Heart left ventricle (tissue), 16 donors: ENCODE results near the gene CRY2. TPM values are rescaled to one million over a fixed set of nuclear protein-coding genes. Genes with fewer than 3 reads are reported as not detected.

ENCODE experiments used
- ATAC-seq, 4 donors: fragments of 200-7000 bp; cut with Tn5 transposase; one replicate each; pipeline ENCODE4 v1.9.1; 2020 to 2022; ENCODE audit warnings: moderate library complexity in 4 of 4, mild to moderate bottlenecking in 3 of 4, moderate number of reproducible peaks in 1 of 4
- DNase-seq, 5 donors: peaks; one replicate each; pipeline ENCODE4 v3.0.0-alpha.2; 2020
- H3K27ac ChIP-seq, 12 donors: fragments of 200-600 bp; sonication (generic) in 4 of 12; one replicate each; pipeline versions ENCODE4 v1.5.0 to v1.8.0; 2016 to 2022; ENCODE audit warnings: mild to moderate bottlenecking in 2 of 12
- H3K27me3 ChIP-seq, 9 donors: fragments of 200-600 bp; sonication (generic) in 2 of 9; one replicate each; pipeline versions ENCODE4 v1.5.1 to v1.8.0; 2016 to 2022; ENCODE audit warnings: mild to moderate bottlenecking in 3 of 9
- H3K36me3 ChIP-seq, 9 donors: fragments of 200-600 bp; sonication (generic) in 2 of 9; one replicate each; pipeline versions ENCODE4 v1.5.0 to v1.8.0; 2018 to 2022; ENCODE audit warnings: mild to moderate bottlenecking in 2 of 9
- H3K4me1 ChIP-seq, 12 donors: fragments of 200-600 bp; sonication (generic) in 4 of 12; one replicate each; pipeline versions ENCODE4 v1.5.0 to v1.8.0; 2016 to 2022; ENCODE audit warnings: mild to moderate bottlenecking in 3 of 12
- H3K4me3 ChIP-seq, 12 donors: fragments of 200-600 bp; sonication (generic) in 4 of 12; one replicate each; pipeline versions ENCODE4 v1.5.0 to v1.8.0; 2017 to 2022; ENCODE audit warnings: mild to moderate bottlenecking in 9 of 12, moderate library complexity in 4 of 12
- H3K9me3 ChIP-seq, 12 donors: fragments of 200-600 bp; sonication (generic) in 4 of 12; one replicate each; pipeline versions ENCODE4 v1.5.0 to v1.8.0; 2016 to 2022; ENCODE audit warnings: mild to moderate bottlenecking in 1 of 12
- CTCF ChIP-seq, 12 donors: fragments of 200-600 bp; sonication (generic) in 4 of 12; IDR thresholded peaks; one replicate each; pipeline versions ENCODE4 v1.5.0 to v1.8.0; 2018 to 2022; ENCODE audit warnings: antibody characterized with exemption in 12 of 12, mild to moderate bottlenecking in 5 of 12
- POLR2A ChIP-seq, 2 donors: fragments of 450-650 bp; IDR thresholded peaks; one replicate each; pipeline ENCODE4 v1.6.1; 2017; ENCODE audit warnings: antibody characterized with exemption in 2 of 2, mild to moderate bottlenecking in 2 of 2, moderate library complexity in 2 of 2
- WGBS, 4 donors: extraction: QIAGEN DNeasy Blood & Tissue Kit in 2 of 4; methylation state at CpG; one replicate each; pipeline versions ENCODE4 v1.1.5 to v1.1.7; 2013 to 2018; 5-methylcytosine and 5-hydroxymethylcytosine counted together
- intact Hi-C, 10 donors: fragments of 100-400 bp; cut with DNase I; formaldehyde crosslinking; loops; one replicate each; pipeline versions ENCODE4 v1.11.1 to v1.14.2; 2022
- polyA plus RNA-seq, 2 donors: library from polyadenylated mRNA; stranded (reverse); fragments of 200-250 nt; gene quantifications; one replicate each; pipeline ENCODE4 v1.2.3, GENCODE V29; 2013
- total RNA-seq, 9 donors: library from RNA; depleted of rRNA in 2 of 9; stranded (reverse); fragments of >200 nt in 2 of 9; fragmentation: NEBNext Ultra II Directional in 3 of 9; extraction: Animal tissue kit (Norgen Biotek cat#: 25700) in 3 of 9; gene quantifications; one replicate each; pipeline versions ENCODE4 v1.1.0 to v1.2.4, GENCODE V29; 2016 to 2023
- donor health status: ischemic (EF 13 %, LVEDD 7.1; RV severe dilation, severe dysfunction).
- donor health status: healthy with polysubstance abuse.
- donor health status: DM: no; HTN: yes; CAD: no.
- donor health status: DM: no; HTN: no; CAD: no.
- donor health status: ischemic (EF 25% LVEDD 6.9; RV normal size, moderate dysfunction).
- donor health status: ischemic (EF 25% LVEDD 5.7; RV mildly dilated, moderate dysfunction).
- donor health status: healthy.
- donor health status: DM: yes; HTN: yes; CAD: no.
- donor health status: ischemic (EF 35%, LVEDD 5.7; RV mildly dilated, moderate dysfunction).
- donor health status: nonischemic (EF 11% LVEDD 7.7; RV severe dilation, severe dysfunction).
- donor health status: DM: yes; HTN: yes; CAD: no.
- donor health status: PGD.
- donor health status: ischemic (EF 29% LVEDD 5.4; RV normal size, mild dysfunction).
- donor health status: nonischemic (EF 23%, LVEDD 6.1; RV moderate dilation, normal function).

CRY2 gene
- total and polyA plus RNA-seq, 11 donors, result 23.2 to 132 (median 70.3) TPM

GRCh38 chr11:45892856-45893255, 45.6 kb downstream of the CRY2 start:
- Histone ChIP-seq H3K36me3 (no peaks in the 10 kb centered on the region), H3K27me3 (peaks cover 0 to 10% (median 0%) of the 10 kb centered on the region in 9 donors), H3K4me3 (no peak overlapping the region), H3K9me3 (no peaks in the 10 kb centered on the region), H3K4me1 (peaks cover 0 to 9% (median 0%) of the 10 kb centered on the region in 12 donors), H3K27ac (no peak overlapping the region)
- intact Hi-C loops, result no loop called here
- 75 to 83% (median 81%) methylated on average over 3 to 5 of the region's 5 CpGs for WGBS, 4 donors
- DNase-seq (no peak), ATAC-seq (peak in 2 of 4 donors; percentile 35 to 50)
- TF ChIP-seq POLR2A (IDR thresholded peaks at IDR 0.05) (no peak), CTCF (IDR thresholded peaks at IDR 0.05) (no peak)

GRCh38 chr11:45894555-45895247, 47.4 kb downstream of the CRY2 start:
- peak in 1 of 5 donors; percentile 22 for DNase-seq
- Histone ChIP-seq H3K4me1 (peaks cover 0 to 19% (median 10%) of the 10 kb centered on the region in 12 donors), H3K4me3 (no peak overlapping the region), H3K9me3 (no peaks in the 10 kb centered on the region), H3K27me3 (peaks cover 0 to 24% (median 0%) of the 10 kb centered on the region in 9 donors), H3K27ac (no peak overlapping the region), H3K36me3 (no peaks in the 10 kb centered on the region)
- intact Hi-C loops, result no loop called here
- 83 to 86% (median 84%) methylated on average over 5 to 6 of the region's 6 CpGs for WGBS, 4 donors
- no peak for ATAC-seq
- TF ChIP-seq CTCF (IDR thresholded peaks at IDR 0.05) (no peak), POLR2A (IDR thresholded peaks at IDR 0.05) (no peak)

GRCh38 chr11:45895553-45896259, 48.4 kb downstream of the CRY2 start:
- no peak overlapping the region for H3K4me3 ChIP-seq
- intact Hi-C loops, result no loop called here
- H3K27me3 ChIP-seq, result peaks cover 0 to 30% (median 0%) of the 10 kb centered on the region in 9 donors
- no peak overlapping the region for H3K27ac ChIP-seq
- H3K9me3 ChIP-seq, result no peaks in the 10 kb centered on the region
- H3K4me1 ChIP-seq, result peaks cover 2 to 29% (median 15%) of the 10 kb centered on the region in 12 donors
- no peak for TF ChIP-seq POLR2A (IDR thresholded peaks at IDR 0.05)
- TF ChIP-seq CTCF (IDR thresholded peaks at IDR 0.05), result no peak
- WGBS, 4 donors, result 89 to 95% (median 91%) methylated on average over 8 of the region's 8 CpGs
- no peaks in the 10 kb centered on the region for H3K36me3 ChIP-seq
- ATAC-seq (no peak), DNase-seq (peak in 1 of 5 donors; percentile 19)

- DNase-seq, result peak in 1 of 5 donors; percentile 42
- WGBS, 4 donors, result 22 to 49% (median 26%) methylated on average over 11 to 19 of the region's 19 CpGs
- Histone ChIP-seq H3K36me3 (no peaks in the 10 kb centered on the region), H3K4me1 (peaks cover 5 to 37% (median 23%) of the 10 kb centered on the region in 12 donors), H3K4me3 (no peak overlapping the region), H3K27me3 (peaks cover 0 to 34% (median 0%) of the 10 kb centered on the region in 9 donors), H3K27ac (no peak overlapping the region), H3K9me3 (no peaks in the 10 kb centered on the region)
- intact Hi-C loops, result no loop called here
- TF ChIP-seq POLR2A (IDR thresholded peaks at IDR 0.05), result no peak
- TF ChIP-seq CTCF (IDR thresholded peaks at IDR 0.05), result no peak
- ATAC-seq, result no peak
Observed at GRCh38 chr11:45896422-45896984, 49.2 kb downstream of the CRY2 start.
